Loucy (cell line): ENCODE data around the gene KIF2C.
A peak's percentile ranks its signal among the peaks of the same experiment; 100 is the strongest.

ENCODE experiments used
- H2AFZ ChIP-seq: fragments of 200-600 bp; sonication (generic); 2 replicates; pipeline ENCODE4 v1.6.0; 2016; ENCODE audit warnings: antibody characterized with exemption, mild to moderate bottlenecking, low read length, moderate library complexity
- H3F3A ChIP-seq: fragments of 200-600 bp; 2 replicates; pipeline ENCODE4 v1.6.0; 2016; ENCODE audit warnings: antibody characterized with exemption, low read depth, mild to moderate bottlenecking
- H3K27me3 ChIP-seq: fragments of 200-600 bp; sonication (generic); 2 replicates; pipeline ENCODE4 v1.6.1; 2014; ENCODE audit warnings: low read length, mild to moderate bottlenecking; ENCODE audit not compliant: insufficient read depth, poor library complexity, severe bottlenecking
- H3K36me3 ChIP-seq: fragments of 200-600 bp; sonication (generic); 2 replicates; pipeline ENCODE4 v1.6.1; 2016; ENCODE audit warnings: low read length; ENCODE audit not compliant: insufficient read depth
- H3K4me1 ChIP-seq: fragments of 200-600 bp; sonication (generic); 2 replicates; pipeline ENCODE4 v1.5.1; 2014; ENCODE audit warnings: low read length, mild to moderate bottlenecking; ENCODE audit not compliant: insufficient read depth, poor library complexity, severe bottlenecking
- H3K4me2 ChIP-seq: fragments of 200-600 bp; sonication (generic); 2 replicates; pipeline ENCODE4 v1.6.0; 2014; ENCODE audit warnings: antibody characterized with exemption, low read length, low read depth, mild to moderate bottlenecking; ENCODE audit not compliant: poor library complexity, severe bottlenecking
- H3K4me3 ChIP-seq: fragments of 200-600 bp; sonication (generic); 2 replicates; pipeline ENCODE4 v1.5.1; 2014; ENCODE audit warnings: low read length, mild to moderate bottlenecking, mixed read lengths; ENCODE audit not compliant: poor library complexity, severe bottlenecking
- H3K79me2 ChIP-seq: fragments of 200-600 bp; sonication (generic); 2 replicates; pipeline ENCODE4 v1.6.1; 2014; ENCODE audit warnings: low read length; ENCODE audit not compliant: insufficient read depth
- H3K9ac ChIP-seq: fragments of 200-600 bp; sonication (generic); 2 replicates; pipeline ENCODE4 v1.6.0; 2014; ENCODE audit warnings: mild to moderate bottlenecking, low read depth, low read length, moderate library complexity; ENCODE audit not compliant: poor library complexity, severe bottlenecking
- H3K9me2 ChIP-seq: fragments of 200-600 bp; sonication (generic); replicated peaks from 2 replicates; pipeline ENCODE4 v1.6.1; 2016; ENCODE audit warnings: low read depth, low read length, mixed read lengths
- H3K9me3 ChIP-seq: fragments of 200-600 bp; sonication (generic); 2 replicates; pipeline ENCODE4 v1.6.1; 2014; ENCODE audit warnings: mild to moderate bottlenecking, antibody characterized with exemption, low read length, low read depth; ENCODE audit not compliant: insufficient read depth
- H4K20me1 ChIP-seq: fragments of 200-600 bp; sonication (generic); 2 replicates; pipeline ENCODE4 v1.6.0; 2014; ENCODE audit warnings: antibody characterized with exemption, low read length, mild to moderate bottlenecking; ENCODE audit not compliant: insufficient read depth, poor library complexity, severe bottlenecking
- EZH2phosphoT487 ChIP-seq: fragments of 200-600 bp; IDR thresholded peaks from 2 replicates; pipeline ENCODE4 v1.6.1; 2018; ENCODE audit warnings: antibody characterized with exemption, mild to moderate bottlenecking, moderate library complexity, borderline replicate concordance
- TF ChIP-seq, protein P1 (sequence below): fragments of 200-600 bp; sonication (generic); conservative IDR thresholded peaks from 2 replicates; pipeline ENCODE4 v1.5.1; 2014; ENCODE audit warnings: mild to moderate bottlenecking, antibody characterized with exemption, low read length

KIF2C gene

GRCh38 chr1:44775930-44776729 lies 36.5 kb downstream of the KIF2C start:
- peak overlapping the region; percentile 98 for H3K4me2 ChIP-seq
- H3K4me3 ChIP-seq: peak overlapping the region; percentile 98
- no peaks in the 10 kb centered on the region for H3F3A ChIP-seq
- H3K36me3 ChIP-seq: peaks cover 43% of the 10 kb centered on the region
- H4K20me1 ChIP-seq: peaks cover 46% of the 10 kb centered on the region
- peaks cover 22% of the 10 kb centered on the region for H3K4me1 ChIP-seq
- H3K27me3 ChIP-seq: peaks cover 14% of the 10 kb centered on the region
- H3K9ac ChIP-seq: peak overlapping the region; percentile 98
- H3K9me2 ChIP-seq: no peaks in the 10 kb centered on the region
- H3K9me3 ChIP-seq: no peaks in the 10 kb centered on the region
- H2AFZ ChIP-seq: no peak overlapping the region
- no peak for TF ChIP-seq EZH2phosphoT487
- TF ChIP-seq, protein P1, sequence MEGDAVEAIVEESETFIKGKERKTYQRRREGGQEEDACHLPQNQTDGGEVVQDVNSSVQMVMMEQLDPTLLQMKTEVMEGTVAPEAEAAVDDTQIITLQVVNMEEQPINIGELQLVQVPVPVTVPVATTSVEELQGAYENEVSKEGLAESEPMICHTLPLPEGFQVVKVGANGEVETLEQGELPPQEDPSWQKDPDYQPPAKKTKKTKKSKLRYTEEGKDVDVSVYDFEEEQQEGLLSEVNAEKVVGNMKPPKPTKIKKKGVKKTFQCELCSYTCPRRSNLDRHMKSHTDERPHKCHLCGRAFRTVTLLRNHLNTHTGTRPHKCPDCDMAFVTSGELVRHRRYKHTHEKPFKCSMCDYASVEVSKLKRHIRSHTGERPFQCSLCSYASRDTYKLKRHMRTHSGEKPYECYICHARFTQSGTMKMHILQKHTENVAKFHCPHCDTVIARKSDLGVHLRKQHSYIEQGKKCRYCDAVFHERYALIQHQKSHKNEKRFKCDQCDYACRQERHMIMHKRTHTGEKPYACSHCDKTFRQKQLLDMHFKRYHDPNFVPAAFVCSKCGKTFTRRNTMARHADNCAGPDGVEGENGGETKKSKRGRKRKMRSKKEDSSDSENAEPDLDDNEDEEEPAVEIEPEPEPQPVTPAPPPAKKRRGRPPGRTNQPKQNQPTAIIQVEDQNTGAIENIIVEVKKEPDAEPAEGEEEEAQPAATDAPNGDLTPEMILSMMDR: no peak
- H3K79me2 ChIP-seq: peaks cover 65% of the 10 kb centered on the region

DNA sequence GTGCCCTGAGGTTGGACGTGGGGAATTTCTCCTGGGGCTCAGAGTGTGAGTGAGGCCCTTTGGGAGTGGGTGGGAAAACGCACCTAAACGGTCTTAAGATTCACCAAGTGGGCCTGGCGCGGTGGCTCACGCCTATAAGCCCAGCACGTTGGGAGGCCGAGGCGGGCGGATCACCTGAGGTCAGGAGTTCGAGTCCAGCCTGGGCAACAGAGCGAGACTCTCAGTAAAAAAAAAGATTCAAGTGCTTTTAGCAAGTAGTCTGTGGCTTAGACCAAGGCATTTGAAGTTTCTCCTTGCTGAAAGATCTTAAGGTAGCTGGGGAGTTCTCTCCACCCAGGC lies 37.1 kb downstream of the KIF2C start:
- peak overlapping the region; percentile 98 for H3K4me2 ChIP-seq
- no peaks in the 10 kb centered on the region for H3K9me2 ChIP-seq
- H3F3A ChIP-seq: no peaks in the 10 kb centered on the region
- peaks cover 22% of the 10 kb centered on the region for H3K4me1 ChIP-seq
- H3K36me3 ChIP-seq: peaks cover 49% of the 10 kb centered on the region
- H3K27me3 ChIP-seq: peaks cover 14% of the 10 kb centered on the region
- H3K9ac ChIP-seq: peak overlapping the region; percentile 98
- peak overlapping the region; percentile 98 for H3K4me3 ChIP-seq
- peaks cover 48% of the 10 kb centered on the region for H4K20me1 ChIP-seq
- no peak for TF ChIP-seq EZH2phosphoT487
- TF ChIP-seq, protein P1: no peak
- H3K79me2 ChIP-seq: peaks cover 65% of the 10 kb centered on the region
- no peak overlapping the region for H2AFZ ChIP-seq
- no peaks in the 10 kb centered on the region for H3K9me3 ChIP-seq

GRCh38 chr1:44777547-44777946 lies 37.9 kb downstream of the KIF2C start:
- H3F3A ChIP-seq: no peaks in the 10 kb centered on the region

More at GRCh38 chr1:44777547-44777946, 37.9 kb downstream of the KIF2C start:
- H3K4me2 ChIP-seq: peak overlapping the region; percentile 98
- H2AFZ ChIP-seq: no peak overlapping the region
- TF ChIP-seq, protein P1: no peak
- TF ChIP-seq EZH2phosphoT487: no peak
- H3K9ac ChIP-seq: peak overlapping the region; percentile 98
- H3K79me2 ChIP-seq: peaks cover 65% of the 10 kb centered on the region
- H3K4me1 ChIP-seq: peaks cover 22% of the 10 kb centered on the region
- H3K9me2 ChIP-seq: no peaks in the 10 kb centered on the region
- H3K27me3 ChIP-seq: peaks cover 14% of the 10 kb centered on the region
- peak overlapping the region; percentile 98 for H3K4me3 ChIP-seq
- H3K36me3 ChIP-seq: peaks cover 50% of the 10 kb centered on the region
- H4K20me1 ChIP-seq: peaks cover 48% of the 10 kb centered on the region
- H3K9me3 ChIP-seq: no peaks in the 10 kb centered on the region
